ENCODE measurements around the gene HPS1.

GRCh38 chr10:98482096-98482495 lies 35.4 kb upstream of the HPS1 start:
- TF ChIP-seq, protein P1, sequence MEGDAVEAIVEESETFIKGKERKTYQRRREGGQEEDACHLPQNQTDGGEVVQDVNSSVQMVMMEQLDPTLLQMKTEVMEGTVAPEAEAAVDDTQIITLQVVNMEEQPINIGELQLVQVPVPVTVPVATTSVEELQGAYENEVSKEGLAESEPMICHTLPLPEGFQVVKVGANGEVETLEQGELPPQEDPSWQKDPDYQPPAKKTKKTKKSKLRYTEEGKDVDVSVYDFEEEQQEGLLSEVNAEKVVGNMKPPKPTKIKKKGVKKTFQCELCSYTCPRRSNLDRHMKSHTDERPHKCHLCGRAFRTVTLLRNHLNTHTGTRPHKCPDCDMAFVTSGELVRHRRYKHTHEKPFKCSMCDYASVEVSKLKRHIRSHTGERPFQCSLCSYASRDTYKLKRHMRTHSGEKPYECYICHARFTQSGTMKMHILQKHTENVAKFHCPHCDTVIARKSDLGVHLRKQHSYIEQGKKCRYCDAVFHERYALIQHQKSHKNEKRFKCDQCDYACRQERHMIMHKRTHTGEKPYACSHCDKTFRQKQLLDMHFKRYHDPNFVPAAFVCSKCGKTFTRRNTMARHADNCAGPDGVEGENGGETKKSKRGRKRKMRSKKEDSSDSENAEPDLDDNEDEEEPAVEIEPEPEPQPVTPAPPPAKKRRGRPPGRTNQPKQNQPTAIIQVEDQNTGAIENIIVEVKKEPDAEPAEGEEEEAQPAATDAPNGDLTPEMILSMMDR (conservative IDR thresholded peaks at IDR 0.05; ENCODE audit: low read depth, low read length) = no peak
- TF ChIP-seq EZH2phosphoT487 (IDR thresholded peaks at IDR 0.05; ENCODE audit: borderline replicate concordance, low read length) = no peak
- no peak for TF ChIP-seq EZH2 (IDR thresholded peaks at IDR 0.05; ENCODE audit: low read length, unreplicated experiment)
